Neural progenitor cell (in vitro differentiated cells): ENCODE results near the gene TLE3.

Experiments
- EZH2 ChIP-seq: fragments of 200-600 bp; sonication (generic); IDR thresholded peaks from 2 replicates; pipeline ENCODE4 v1.6.1; 2017; ENCODE audit warnings: antibody characterized with exemption, mild to moderate bottlenecking, moderate library complexity
- TF ChIP-seq, protein P1 (sequence below): fragments of 200-600 bp; sonication (generic); IDR thresholded peaks from 2 replicates; pipeline ENCODE4 v1.5.1; 2017; ENCODE audit warnings: antibody characterized with exemption, mild to moderate bottlenecking

DNA sequence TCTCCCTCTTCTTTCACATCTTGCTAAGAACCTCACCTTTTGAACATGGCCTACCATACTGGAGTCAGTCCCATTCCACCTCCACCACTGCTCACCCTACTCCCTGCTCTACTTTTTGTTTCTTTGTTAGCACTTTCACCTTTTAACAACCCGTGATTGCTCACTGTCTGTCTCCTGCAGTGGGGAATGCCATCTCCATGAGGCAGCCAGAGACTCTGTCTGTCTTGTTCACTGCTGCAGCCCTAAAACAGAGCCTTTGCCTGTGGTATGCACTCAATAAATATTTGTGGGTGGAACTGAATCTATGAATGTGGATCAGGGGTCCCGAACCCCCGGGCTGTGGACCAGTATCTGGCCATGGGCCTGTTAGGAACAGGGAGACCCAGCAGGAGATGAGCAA, 16.5 kb upstream of the TLE3 start:
- TF ChIP-seq, protein P1, sequence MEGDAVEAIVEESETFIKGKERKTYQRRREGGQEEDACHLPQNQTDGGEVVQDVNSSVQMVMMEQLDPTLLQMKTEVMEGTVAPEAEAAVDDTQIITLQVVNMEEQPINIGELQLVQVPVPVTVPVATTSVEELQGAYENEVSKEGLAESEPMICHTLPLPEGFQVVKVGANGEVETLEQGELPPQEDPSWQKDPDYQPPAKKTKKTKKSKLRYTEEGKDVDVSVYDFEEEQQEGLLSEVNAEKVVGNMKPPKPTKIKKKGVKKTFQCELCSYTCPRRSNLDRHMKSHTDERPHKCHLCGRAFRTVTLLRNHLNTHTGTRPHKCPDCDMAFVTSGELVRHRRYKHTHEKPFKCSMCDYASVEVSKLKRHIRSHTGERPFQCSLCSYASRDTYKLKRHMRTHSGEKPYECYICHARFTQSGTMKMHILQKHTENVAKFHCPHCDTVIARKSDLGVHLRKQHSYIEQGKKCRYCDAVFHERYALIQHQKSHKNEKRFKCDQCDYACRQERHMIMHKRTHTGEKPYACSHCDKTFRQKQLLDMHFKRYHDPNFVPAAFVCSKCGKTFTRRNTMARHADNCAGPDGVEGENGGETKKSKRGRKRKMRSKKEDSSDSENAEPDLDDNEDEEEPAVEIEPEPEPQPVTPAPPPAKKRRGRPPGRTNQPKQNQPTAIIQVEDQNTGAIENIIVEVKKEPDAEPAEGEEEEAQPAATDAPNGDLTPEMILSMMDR = no peak
- no peak for TF ChIP-seq EZH2
